ENCODE results near the gene MLC1. TPM values are rescaled to one million over a fixed set of nuclear protein-coding genes. Genes with fewer than 3 reads are reported as not detected.

MLC1 gene
- 1.4 and 3.3 TPM in 2 replicates for total RNA-seq (2014; rRNA removed; shearing (Covaris generic))

GRCh38 chr22:50085211-50085972 is at the start of gene MLC1:
Gene MLC1, minus strand, starts transcription at chr22:50085426. Its CDS starts 524 bp downstream, at chr22:50084902.
- DNase-seq (ENCODE audit: low spot score): peak; percentile 33

DNA sequence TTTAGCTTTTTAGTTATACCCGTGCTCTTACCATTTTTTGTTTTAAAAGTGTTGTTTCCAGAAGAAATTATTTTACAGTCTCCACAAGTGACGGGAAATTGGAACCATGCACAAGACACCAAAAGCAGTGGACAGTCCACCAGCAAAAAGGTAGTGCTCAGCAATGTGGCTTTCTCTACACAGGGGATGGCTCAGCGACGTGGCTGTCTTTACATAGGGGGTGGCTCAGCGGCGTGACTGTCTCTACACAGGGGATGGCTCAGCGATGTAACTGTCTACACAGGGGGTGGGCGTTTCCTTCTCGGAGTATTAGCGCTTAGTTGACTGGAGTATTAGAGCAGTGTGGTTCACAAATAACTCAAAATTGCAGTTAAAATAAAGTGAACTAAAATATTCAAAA is 49.3 kb upstream of the MLC1 start:
- DNase-seq (ENCODE audit: low spot score): no peak

- no peak for DNase-seq (ENCODE audit: low spot score)
Measured at GRCh38 chr22:50131894-50132293, 46.7 kb upstream of the MLC1 start.

GRCh38 chr22:50129121-50129736 is 44.0 kb upstream of the MLC1 start:
- DNase-seq (ENCODE audit: low spot score): no peak

DNA sequence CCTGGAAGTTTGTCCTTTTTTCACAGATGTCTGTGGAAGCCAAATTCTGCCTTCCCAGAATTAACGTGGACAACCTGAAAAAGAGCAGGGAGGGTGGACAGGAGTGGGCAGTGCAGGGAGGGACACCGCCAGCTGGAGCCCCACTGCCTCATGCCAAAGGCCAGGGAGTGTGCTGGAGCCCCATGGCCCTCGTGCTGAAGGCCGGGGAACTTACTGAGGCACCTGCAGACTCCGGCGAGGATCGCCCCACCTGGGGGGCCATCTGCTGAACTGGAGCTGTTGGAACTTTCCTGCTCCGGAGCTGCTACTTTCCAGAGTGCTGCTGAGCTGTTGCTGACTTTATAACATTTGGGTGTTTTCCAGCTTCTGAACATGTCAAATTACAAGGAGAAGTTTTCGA is 39.8 kb upstream of the MLC1 start:
- no peak for DNase-seq (ENCODE audit: low spot score)

DNA sequence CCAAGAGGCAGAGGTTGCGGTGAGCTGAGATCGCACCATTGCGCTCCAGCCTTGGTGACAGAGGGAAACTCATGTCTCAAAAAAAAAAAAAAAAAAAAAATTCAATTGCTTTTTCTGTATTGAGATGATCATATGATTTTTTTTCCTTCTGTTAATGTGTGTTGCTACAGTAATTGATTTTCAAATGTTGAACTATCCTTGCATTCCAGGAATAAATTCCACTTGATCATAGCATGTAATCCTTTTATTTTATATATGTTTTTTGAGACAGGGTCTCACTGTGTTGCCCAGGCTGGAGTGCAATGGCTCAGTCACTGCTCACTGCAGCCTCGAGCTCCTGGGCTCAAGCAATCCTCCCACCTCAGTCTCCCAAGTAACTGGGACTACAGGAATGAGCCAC is 37.9 kb upstream of the MLC1 start:
- DNase-seq (ENCODE audit: low spot score): no peak

DNA sequence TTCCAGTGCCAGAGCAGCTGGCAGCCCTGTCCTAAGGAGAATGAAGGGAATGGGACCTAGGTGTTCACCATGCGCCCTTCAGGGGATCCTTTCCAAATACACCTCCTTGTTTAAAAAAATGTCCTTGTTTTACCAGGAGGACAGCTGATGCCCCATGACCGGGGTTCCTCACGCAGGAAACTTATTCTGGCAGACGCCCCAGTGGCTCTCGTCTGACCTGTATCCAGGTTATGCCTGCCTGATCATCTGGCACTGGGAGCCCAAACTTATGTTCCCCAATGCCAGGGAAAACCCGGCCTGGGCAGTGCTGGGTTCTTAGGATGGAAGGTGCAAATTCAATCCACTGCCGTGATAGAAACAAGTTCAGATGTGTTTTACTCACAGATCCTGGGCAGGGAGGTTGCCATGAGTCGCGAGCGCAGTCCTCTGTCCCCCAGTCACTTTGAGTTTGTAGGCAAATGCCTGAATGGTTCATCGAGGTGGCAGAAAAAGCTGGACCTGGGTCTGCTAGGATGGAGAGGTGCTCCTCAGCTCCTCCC is 36.0 kb upstream of the MLC1 start:
- no peak for DNase-seq (ENCODE audit: low spot score)

DNA sequence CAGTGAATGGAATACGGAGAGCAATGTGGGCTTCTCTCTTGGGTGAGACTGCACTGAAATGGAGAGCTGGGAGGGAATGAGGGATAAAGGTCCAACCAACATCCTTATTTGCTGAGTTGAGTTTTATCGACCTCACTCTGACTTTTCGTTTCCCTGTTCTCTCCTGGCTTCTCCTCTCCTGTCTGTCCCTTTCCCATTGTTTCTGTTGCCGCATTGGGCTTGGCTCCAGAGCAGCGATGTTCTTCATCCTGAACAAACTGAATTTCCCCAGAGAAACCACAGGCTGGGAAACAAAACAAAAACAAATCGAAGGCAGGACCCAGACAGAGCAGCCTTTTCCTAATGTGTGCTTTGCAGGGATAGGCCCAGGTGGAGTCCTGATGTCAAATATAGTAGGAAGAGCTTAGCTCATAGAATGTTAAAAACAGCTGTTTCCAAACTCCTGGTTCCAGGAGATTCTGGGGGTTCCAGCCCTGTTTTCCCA is 34.6 kb upstream of the MLC1 start:
- DNase-seq (ENCODE audit: low spot score): peak; percentile 34

- no peak for DNase-seq (ENCODE audit: low spot score)
Measured at GRCh38 chr22:50119169-50119767, 34.0 kb upstream of the MLC1 start.

- peak; percentile 76 for DNase-seq (ENCODE audit: low spot score)
Measured at GRCh38 chr22:50118557-50119168, 33.4 kb upstream of the MLC1 start.

DNA sequence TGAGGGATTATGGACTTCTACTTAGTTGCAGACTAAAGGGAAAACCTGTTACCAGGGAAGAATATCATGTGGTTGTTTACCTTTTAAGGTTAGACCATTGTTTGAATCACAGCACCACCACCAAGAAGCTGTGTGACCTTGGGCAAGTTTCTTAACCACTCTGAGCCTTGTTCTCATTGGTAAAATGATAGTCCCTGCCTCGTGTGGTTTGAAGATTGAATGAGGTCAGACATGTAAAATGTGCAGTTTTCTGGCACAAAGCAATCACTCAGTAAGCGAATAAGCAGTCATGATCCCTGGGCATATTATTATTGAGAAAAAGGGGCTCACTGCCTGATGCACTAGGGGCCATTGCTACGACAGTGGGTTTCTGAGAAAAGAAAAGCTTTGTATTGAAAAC is 32.9 kb upstream of the MLC1 start:
- DNase-seq (ENCODE audit: low spot score): no peak

DNA sequence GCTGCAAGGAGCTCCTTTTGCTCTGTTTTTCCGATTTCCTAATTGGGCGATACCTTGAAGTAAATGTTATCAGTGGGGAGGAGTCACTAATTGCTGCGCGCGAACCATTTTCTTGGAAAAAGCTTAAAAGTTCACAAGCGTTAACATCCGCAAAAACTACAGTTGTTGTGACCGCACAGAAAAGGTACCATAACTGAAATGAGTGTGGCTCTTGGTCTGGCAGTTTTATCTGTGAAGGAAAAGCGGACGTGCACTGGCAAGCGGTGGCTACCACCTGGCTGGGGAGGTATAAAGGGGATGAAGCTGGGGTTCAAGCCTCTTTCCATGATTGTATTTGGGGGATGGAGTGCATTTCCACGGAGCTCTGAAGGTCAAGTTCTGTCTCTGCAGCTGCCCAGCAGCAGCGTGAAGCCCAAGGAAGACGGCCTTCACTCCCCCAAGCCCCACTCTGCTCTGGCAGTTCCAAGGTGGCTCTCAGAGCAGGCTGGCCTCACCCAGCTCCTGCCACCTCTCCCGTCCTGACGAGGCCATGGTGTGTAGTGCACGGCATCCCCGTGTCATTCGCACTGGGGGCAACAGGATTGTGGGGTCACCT is 32.0 kb upstream of the MLC1 start:
- DNase-seq (ENCODE audit: low spot score): no peak

GRCh38 chr22:50115693-50116092 is 30.5 kb upstream of the MLC1 start:
- DNase-seq (ENCODE audit: low spot score): peak; percentile 64

GRCh38 chr22:50114221-50115021 is 29.2 kb upstream of the MLC1 start:
- DNase-seq (ENCODE audit: low spot score): peak; percentile 48

- DNase-seq (ENCODE audit: low spot score): peak; percentile 79
Measured at GRCh38 chr22:50112151-50113118, 27.2 kb upstream of the MLC1 start.

- no peak for DNase-seq (ENCODE audit: low spot score)
Measured at GRCh38 chr22:50111056-50111455, 25.8 kb upstream of the MLC1 start.

GRCh38 chr22:50107529-50107928 is 22.3 kb upstream of the MLC1 start:
- DNase-seq (ENCODE audit: low spot score): no peak

DNA sequence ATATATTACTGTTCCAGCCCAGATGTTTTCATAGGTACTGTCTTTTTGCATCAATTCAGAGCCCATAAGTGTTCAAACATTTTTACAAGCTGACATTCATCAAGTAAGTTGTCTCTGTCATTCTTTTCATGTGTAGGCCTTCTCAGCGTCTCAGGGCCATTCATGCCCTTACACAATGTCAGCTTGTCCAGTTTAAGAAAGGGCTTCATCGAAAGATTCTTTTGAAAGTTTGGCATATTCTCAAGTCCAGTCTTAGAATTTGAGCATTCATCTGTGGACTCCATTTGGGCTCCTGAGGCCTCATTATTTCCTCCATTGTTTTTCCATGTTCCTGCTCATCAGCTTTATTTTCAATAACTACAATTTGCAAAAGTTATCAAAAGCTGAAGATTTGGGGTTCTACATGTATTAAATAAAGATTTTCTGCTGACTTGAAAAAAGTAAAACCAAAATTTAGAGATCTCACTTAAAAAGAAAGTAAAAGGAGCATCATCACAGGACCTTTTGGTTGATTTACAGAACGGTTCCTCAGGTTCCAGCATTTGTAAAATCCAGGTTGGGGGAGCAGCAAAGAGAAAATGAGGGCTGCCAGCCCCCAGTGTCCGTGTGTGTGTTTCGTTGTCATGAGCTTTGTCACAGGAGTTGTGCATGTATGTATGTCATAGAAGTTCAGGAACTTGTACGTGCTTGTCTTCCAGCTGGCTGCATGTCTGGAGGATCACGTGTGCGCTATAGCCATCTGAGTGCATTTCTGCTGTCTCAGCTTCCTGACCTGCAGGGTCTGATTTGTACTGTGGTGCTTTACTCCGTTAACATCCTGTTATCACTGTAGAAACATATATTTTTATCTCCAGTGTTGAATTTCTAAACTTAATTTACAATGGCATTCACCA is 20.2 kb upstream of the MLC1 start:
- no peak for DNase-seq (ENCODE audit: low spot score)

DNA sequence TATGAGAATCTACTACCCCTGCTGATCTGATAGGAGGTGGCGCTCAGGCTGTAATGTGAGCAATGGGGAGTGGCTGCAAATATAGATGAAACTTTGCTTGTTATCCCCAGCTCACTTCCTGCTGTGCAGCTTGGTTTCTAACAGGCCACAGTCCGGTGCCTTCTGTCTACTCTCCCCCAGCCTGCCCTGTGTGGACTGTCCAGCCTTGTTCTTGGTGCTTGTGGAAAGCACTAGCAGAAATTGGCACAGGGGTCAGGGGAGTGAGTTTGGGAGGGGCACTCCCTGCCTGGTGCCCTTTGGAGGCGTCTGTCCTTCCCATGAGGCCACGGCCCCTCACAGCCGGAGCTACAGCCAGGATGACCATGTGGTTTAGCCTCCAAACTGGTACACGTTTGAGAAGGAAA is 18.9 kb upstream of the MLC1 start:
- DNase-seq (ENCODE audit: low spot score): no peak

Measured in H4 (cell line).